ENCODE measurements around the gene UHRF1.

UHRF1 gene

GRCh38 chr19:4987256-4987655, 78.0 kb downstream of the UHRF1 start:
- no peak for DNase-seq (ENCODE audit: extremely low read depth in 1 of 2, low read depth in 1 of 2)

- no peak for DNase-seq (ENCODE audit: extremely low read depth in 1 of 2, low read depth in 1 of 2)
Measured at GRCh38 chr19:4987692-4988370, 78.5 kb downstream of the UHRF1 start.

GRCh38 chr19:4988770-4989251, 79.5 kb downstream of the UHRF1 start:
- DNase-seq (ENCODE audit: extremely low read depth in 1 of 2, low read depth in 1 of 2), result no peak

- DNase-seq (ENCODE audit: extremely low read depth in 1 of 2, low read depth in 1 of 2), result no peak
Measured at GRCh38 chr19:4990306-4990705, 81.0 kb downstream of the UHRF1 start.

GRCh38 chr19:4991538-4991937, 82.2 kb downstream of the UHRF1 start:
- no peak for DNase-seq (ENCODE audit: extremely low read depth in 1 of 2, low read depth in 1 of 2)

- DNase-seq (ENCODE audit: extremely low read depth in 1 of 2, low read depth in 1 of 2), result no peak
Measured at GRCh38 chr19:4991996-4992698, 82.8 kb downstream of the UHRF1 start.

GRCh38 chr19:4993683-4994082, 84.4 kb downstream of the UHRF1 start:
- no peak for DNase-seq (ENCODE audit: extremely low read depth in 1 of 2, low read depth in 1 of 2)

- DNase-seq (ENCODE audit: extremely low read depth in 1 of 2, low read depth in 1 of 2), result no peak
Measured at GRCh38 chr19:4996701-4997100, 87.4 kb downstream of the UHRF1 start.

GRCh38 chr19:4997297-4997696, 88.0 kb downstream of the UHRF1 start:
- no peak for DNase-seq (ENCODE audit: extremely low read depth in 1 of 2, low read depth in 1 of 2)

GRCh38 chr19:5000120-5000611, 90.9 kb downstream of the UHRF1 start:
- no peak for DNase-seq (ENCODE audit: extremely low read depth in 1 of 2, low read depth in 1 of 2)

GRCh38 chr19:5001615-5002014, 92.3 kb downstream of the UHRF1 start:
- peak in 1 of 2 donors; percentile 20 for DNase-seq (ENCODE audit: extremely low read depth in 1 of 2, low read depth in 1 of 2)

- DNase-seq (ENCODE audit: extremely low read depth in 1 of 2, low read depth in 1 of 2), result no peak
Measured at GRCh38 chr19:5002143-5002542, 92.8 kb downstream of the UHRF1 start.

GRCh38 chr19:5003781-5004180, 94.5 kb downstream of the UHRF1 start:
- DNase-seq (ENCODE audit: extremely low read depth in 1 of 2, low read depth in 1 of 2), result no peak

- no peak for DNase-seq (ENCODE audit: extremely low read depth in 1 of 2, low read depth in 1 of 2)
Measured at GRCh38 chr19:5005096-5005495, 95.8 kb downstream of the UHRF1 start.

GRCh38 chr19:5006201-5006600, 96.9 kb downstream of the UHRF1 start:
- DNase-seq (ENCODE audit: extremely low read depth in 1 of 2, low read depth in 1 of 2), result no peak

GRCh38 chr19:5006821-5007220, 97.5 kb downstream of the UHRF1 start:
- DNase-seq (ENCODE audit: extremely low read depth in 1 of 2, low read depth in 1 of 2), result no peak
